MG63 (cell line): ENCODE results near the gene FLRT2. TPM values are rescaled to one million over a fixed set of nuclear protein-coding genes. Genes with fewer than 3 reads are reported as not detected.

ENCODE experiments used
- DNase-seq: peaks from one replicate; pipeline ENCODE4 v3.0.0-alpha.2; 2020
- H3K27me3 ChIP-seq: fragments of 250-450 bp; sonication (Bioruptor Pico); 2 replicates; pipeline ENCODE4 v1.5.1; 2020; ENCODE audit warnings: mild to moderate bottlenecking, moderate library complexity
- H3K36me3 ChIP-seq: fragments of 250-450 bp; sonication (Bioruptor Pico); 2 replicates; pipeline ENCODE4 v1.5.1; 2020; ENCODE audit warnings: mild to moderate bottlenecking, moderate library complexity
- H3K4me3 ChIP-seq: fragments of 250-450 bp; sonication (Bioruptor Pico); 2 replicates; pipeline ENCODE4 v1.5.1; 2020; ENCODE audit warnings: mild to moderate bottlenecking, moderate library complexity
- H3K9me3 ChIP-seq: fragments of 250-450 bp; sonication (Bioruptor Pico); 2 replicates; pipeline ENCODE4 v1.5.1; 2020; ENCODE audit warnings: mild to moderate bottlenecking, moderate library complexity
- total RNA-seq: library from RNA; depleted of rRNA; stranded (reverse); fragments of >200 nt; shearing (Covaris generic); gene quantifications from 2 replicates; pipeline ENCODE4 v1.2.3, GENCODE V29; 2014; ENCODE audit warnings: low replicate concordance

FLRT2 gene
- total RNA-seq, 1 experiment from 2014 or later = 2.5 TPM

- H3K4me3 ChIP-seq = no peak overlapping the region
- DNase-seq = no peak
- H3K27me3 ChIP-seq = no peaks in the 10 kb centered on the region
- H3K9me3 ChIP-seq = no peaks in the 10 kb centered on the region
- H3K36me3 ChIP-seq = no peaks in the 10 kb centered on the region
Observed at GRCh38 chr14:85601246-85601645, 71.3 kb downstream of the FLRT2 start.

GRCh38 chr14:85601690-85602089 lies 71.7 kb downstream of the FLRT2 start:
- Histone ChIP-seq H3K9me3 (no peaks in the 10 kb centered on the region), H3K36me3 (no peaks in the 10 kb centered on the region), H3K27me3 (no peaks in the 10 kb centered on the region), H3K4me3 (no peak overlapping the region)
- DNase-seq = no peak

- Histone ChIP-seq H3K9me3 (no peaks in the 10 kb centered on the region), H3K27me3 (no peaks in the 10 kb centered on the region), H3K4me3 (no peak overlapping the region), H3K36me3 (no peaks in the 10 kb centered on the region)
- no peak for DNase-seq
Observed at GRCh38 chr14:85602345-85602744, 72.4 kb downstream of the FLRT2 start.

- Histone ChIP-seq H3K9me3 (no peaks in the 10 kb centered on the region), H3K4me3 (no peak overlapping the region), H3K27me3 (no peaks in the 10 kb centered on the region), H3K36me3 (no peaks in the 10 kb centered on the region)
- DNase-seq = no peak
Observed at GRCh38 chr14:85604021-85604420, 74.1 kb downstream of the FLRT2 start.

GRCh38 chr14:85604714-85605113 lies 74.8 kb downstream of the FLRT2 start:
- H3K27me3 ChIP-seq = no peaks in the 10 kb centered on the region
- no peaks in the 10 kb centered on the region for H3K9me3 ChIP-seq
- no peak for DNase-seq
- no peaks in the 10 kb centered on the region for H3K36me3 ChIP-seq
- H3K4me3 ChIP-seq = no peak overlapping the region

- Histone ChIP-seq H3K4me3 (no peak overlapping the region), H3K27me3 (no peaks in the 10 kb centered on the region), H3K9me3 (no peaks in the 10 kb centered on the region), H3K36me3 (no peaks in the 10 kb centered on the region)
- no peak for DNase-seq
Observed at GRCh38 chr14:85607651-85608081, 77.7 kb downstream of the FLRT2 start.

GRCh38 chr14:85613496-85613895 lies 83.6 kb downstream of the FLRT2 start:
- DNase-seq = no peak
- Histone ChIP-seq H3K27me3 (no peaks in the 10 kb centered on the region), H3K36me3 (no peaks in the 10 kb centered on the region), H3K4me3 (no peak overlapping the region), H3K9me3 (no peaks in the 10 kb centered on the region)

GRCh38 chr14:85616386-85616885 lies 86.5 kb downstream of the FLRT2 start:
- no peaks in the 10 kb centered on the region for H3K27me3 ChIP-seq

GRCh38 chr14:85616886-85617285 lies 86.9 kb downstream of the FLRT2 start:
- H3K9me3 ChIP-seq = no peaks in the 10 kb centered on the region
- DNase-seq = no peak
- no peak overlapping the region for H3K4me3 ChIP-seq
- no peaks in the 10 kb centered on the region for H3K36me3 ChIP-seq
- no peaks in the 10 kb centered on the region for H3K27me3 ChIP-seq

More at GRCh38 chr14:85616386-85616885, 86.5 kb downstream of the FLRT2 start:
- Histone ChIP-seq H3K4me3 (no peak overlapping the region), H3K9me3 (no peaks in the 10 kb centered on the region), H3K36me3 (no peaks in the 10 kb centered on the region)
- no peak for DNase-seq

GRCh38 chr14:85617791-85618190 lies 87.8 kb downstream of the FLRT2 start:
- Histone ChIP-seq H3K4me3 (no peak overlapping the region), H3K36me3 (no peaks in the 10 kb centered on the region), H3K9me3 (no peaks in the 10 kb centered on the region), H3K27me3 (no peaks in the 10 kb centered on the region)
- no peak for DNase-seq

GRCh38 chr14:85618390-85618789 lies 88.4 kb downstream of the FLRT2 start:
- DNase-seq = no peak
- H3K4me3 ChIP-seq = no peak overlapping the region
- no peaks in the 10 kb centered on the region for H3K27me3 ChIP-seq
- no peaks in the 10 kb centered on the region for H3K9me3 ChIP-seq
- H3K36me3 ChIP-seq = no peaks in the 10 kb centered on the region

GRCh38 chr14:85618978-85619377 lies 89.0 kb downstream of the FLRT2 start:
- no peaks in the 10 kb centered on the region for H3K36me3 ChIP-seq
- no peak for DNase-seq
- H3K9me3 ChIP-seq = no peaks in the 10 kb centered on the region
- H3K4me3 ChIP-seq = no peak overlapping the region
- H3K27me3 ChIP-seq = no peaks in the 10 kb centered on the region

GRCh38 chr14:85619851-85620250 lies 89.9 kb downstream of the FLRT2 start:
- H3K36me3 ChIP-seq = no peaks in the 10 kb centered on the region
- no peak overlapping the region for H3K4me3 ChIP-seq
- DNase-seq = no peak
- no peaks in the 10 kb centered on the region for H3K9me3 ChIP-seq
- no peaks in the 10 kb centered on the region for H3K27me3 ChIP-seq

GRCh38 chr14:85620947-85621346 lies 91.0 kb downstream of the FLRT2 start:
- no peak overlapping the region for H3K4me3 ChIP-seq
- no peak for DNase-seq

GRCh38 chr14:85622106-85622505 lies 92.2 kb downstream of the FLRT2 start:
- no peaks in the 10 kb centered on the region for H3K27me3 ChIP-seq
- H3K36me3 ChIP-seq = no peaks in the 10 kb centered on the region

More at GRCh38 chr14:85620947-85621346, 91.0 kb downstream of the FLRT2 start:
- Histone ChIP-seq H3K27me3 (no peaks in the 10 kb centered on the region), H3K36me3 (no peaks in the 10 kb centered on the region), H3K9me3 (no peaks in the 10 kb centered on the region)

GRCh38 chr14:85622986-85623685 lies 93.2 kb downstream of the FLRT2 start:
- Histone ChIP-seq H3K36me3 (no peaks in the 10 kb centered on the region), H3K27me3 (no peaks in the 10 kb centered on the region), H3K9me3 (no peaks in the 10 kb centered on the region), H3K4me3 (no peak overlapping the region)
- no peak for DNase-seq

More at GRCh38 chr14:85622106-85622505, 92.2 kb downstream of the FLRT2 start:
- no peaks in the 10 kb centered on the region for H3K9me3 ChIP-seq
- no peak for DNase-seq
- no peak overlapping the region for H3K4me3 ChIP-seq

- H3K27me3 ChIP-seq = no peaks in the 10 kb centered on the region
- no peaks in the 10 kb centered on the region for H3K36me3 ChIP-seq
- H3K9me3 ChIP-seq = no peaks in the 10 kb centered on the region
- H3K4me3 ChIP-seq = no peak overlapping the region
- no peak for DNase-seq
Observed at GRCh38 chr14:85625925-85626585, 96.1 kb downstream of the FLRT2 start.

- DNase-seq = no peak
- H3K4me3 ChIP-seq = no peak overlapping the region
- no peaks in the 10 kb centered on the region for H3K36me3 ChIP-seq
- H3K9me3 ChIP-seq = no peaks in the 10 kb centered on the region
- no peaks in the 10 kb centered on the region; the same call in 1 of the 2 replicates for H3K27me3 ChIP-seq
Observed at GRCh38 chr14:85634205-85634604, 104.3 kb downstream of the FLRT2 start.
